A549 treated with CORT108297 at 1 μM for 4 hours (cell line): ENCODE data around the gene TMEM151B. TPM values are rescaled to one million over a fixed set of nuclear protein-coding genes. Genes with fewer than 3 reads are reported as not detected.

Experiments
- total RNA-seq: library from RNA; stranded (reverse); fragments of 200-300 nt; extraction: Qiagen RNA extraction; gene quantifications from 5 replicates; pipeline ENCODE4 v1.2.3, GENCODE V29; 2022

The TMEM151B gene
- total RNA-seq = 0.02 to 0.06 TPM (median 0.04 TPM) in 4 of 5 replicates, not detected in the other

DNA sequence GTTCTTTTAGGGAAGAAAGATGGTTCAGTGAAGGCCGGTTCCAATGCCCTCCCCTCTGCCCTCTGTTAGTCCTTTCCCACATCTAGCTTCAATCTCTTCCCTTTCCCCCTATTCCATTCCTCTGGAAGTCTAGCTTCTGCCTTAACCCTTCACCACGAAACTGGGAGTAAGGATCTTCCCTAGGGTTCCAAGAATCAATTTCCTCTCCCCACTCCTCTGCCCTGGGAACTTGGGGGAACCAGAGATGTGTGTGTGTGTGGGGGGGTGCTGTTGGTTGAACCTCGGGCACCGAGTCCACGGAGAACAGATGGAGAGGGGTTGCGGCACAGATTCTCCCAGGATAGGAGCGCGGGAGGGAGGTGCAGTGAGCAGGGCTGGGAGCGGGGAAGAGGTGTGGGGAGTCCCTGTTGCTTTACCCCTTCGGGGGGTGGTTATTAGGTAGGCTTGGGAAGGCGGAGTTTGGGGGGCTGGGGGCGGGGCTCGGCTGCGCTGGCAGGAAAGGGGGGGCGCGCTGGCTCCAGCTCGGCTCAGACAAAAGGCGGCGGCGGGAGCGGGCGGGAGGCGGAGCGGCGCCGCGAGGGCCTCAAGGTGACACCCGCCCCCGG lies at the start of gene TMEM151B:
Gene TMEM151B (plus strand): TSS at position 530 of the 605 bp plus-strand sequence. CDS start 293 bp downstream, outside the sequence.

GRCh38 chr6:44223319-44224028 lies 46.8 kb upstream of the TMEM151B start, which contains the start of gene SLC29A1:
TSS of gene SLC29A1 (plus strand) at chr6:44223595. CDS start at chr6:44227314, 3,719 bp downstream.

DNA sequence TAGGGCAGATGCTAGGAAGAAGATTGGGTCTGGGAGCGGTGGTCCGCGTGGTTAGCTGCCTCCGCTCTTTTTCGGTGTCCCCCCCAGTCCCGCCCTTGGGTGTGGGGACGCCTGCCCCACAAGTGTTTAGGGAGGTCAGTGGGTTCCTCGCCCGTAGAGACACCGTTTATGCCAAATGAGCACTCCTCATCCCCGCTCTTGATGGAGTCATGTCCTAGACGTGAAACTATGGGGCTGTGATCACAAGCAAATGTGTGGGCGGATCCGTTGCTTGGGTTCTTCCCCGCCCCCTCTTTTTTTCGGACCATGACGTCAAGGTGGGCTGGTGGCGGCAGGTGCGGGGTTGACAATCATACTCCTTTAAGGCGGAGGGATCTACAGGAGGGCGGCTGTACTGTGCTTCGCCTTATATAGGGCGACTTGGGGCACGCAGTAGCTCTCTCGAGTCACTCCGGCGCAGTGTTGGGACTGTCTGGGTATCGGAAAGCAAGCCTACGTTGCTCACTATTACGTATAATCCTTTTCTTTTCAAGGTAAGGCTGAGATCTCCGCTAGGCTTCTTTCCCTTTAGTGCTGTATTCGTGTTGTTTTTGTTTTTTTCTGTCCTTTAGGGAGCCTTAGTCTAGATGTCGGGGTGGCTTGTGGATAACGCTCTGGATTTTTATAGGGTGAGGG lies 23.4 kb upstream of the TMEM151B start, which contains the start of gene HSP90AB1:
Gene HSP90AB1 (plus strand): TSS at position 439 of the 675 bp plus-strand sequence. CDS start 1,529 bp downstream, outside the sequence.

DNA sequence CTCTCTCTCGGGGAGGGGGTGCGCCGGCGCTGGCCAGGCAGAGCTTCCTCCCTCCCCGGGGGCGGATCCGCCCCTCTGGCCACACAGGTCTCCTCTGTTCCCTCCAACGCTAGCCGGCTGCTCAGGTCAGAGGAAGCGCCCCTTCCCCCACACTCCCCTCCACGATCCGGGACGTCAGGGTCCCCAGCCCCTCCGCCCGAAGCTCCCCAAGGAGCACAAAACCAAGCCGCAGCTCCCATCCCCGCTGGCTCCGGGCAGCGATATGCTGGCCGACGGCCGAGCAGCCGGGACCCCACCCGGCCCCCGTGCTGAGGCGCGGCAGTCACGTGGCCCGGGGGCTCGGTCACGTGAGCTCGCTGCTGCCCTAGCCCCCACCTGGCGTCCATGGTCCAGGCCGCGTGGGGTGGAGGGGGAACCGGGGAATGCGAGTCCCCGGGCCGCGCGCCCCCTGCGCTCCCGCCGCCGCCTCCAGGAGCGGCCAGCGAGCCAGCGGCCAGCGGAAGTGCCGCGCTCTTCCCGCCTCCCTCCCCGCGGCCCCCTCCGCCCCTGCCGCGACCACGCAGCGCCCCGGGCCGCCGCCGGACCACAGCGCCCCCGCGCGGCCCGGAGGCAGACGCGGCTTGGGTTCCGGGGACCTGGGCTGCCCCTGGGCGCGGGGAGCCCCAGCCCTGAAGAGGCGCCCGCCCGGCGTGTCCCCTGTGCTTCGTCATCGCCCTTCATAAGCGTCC lies 13.1 kb upstream of the TMEM151B start, which contains the start of gene SLC35B2:
Gene SLC35B2 (minus strand): TSS at position 504 of the 728 bp plus-strand sequence. CDS start 118 bp downstream, at position 386.

GRCh38 chr6:44265007-44265721 lies 5.1 kb upstream of the TMEM151B start, which contains the start of gene NFKBIE:
TSS of gene NFKBIE (minus strand) at chr6:44265551. CDS start at chr6:44265346, 205 bp downstream.

DNA sequence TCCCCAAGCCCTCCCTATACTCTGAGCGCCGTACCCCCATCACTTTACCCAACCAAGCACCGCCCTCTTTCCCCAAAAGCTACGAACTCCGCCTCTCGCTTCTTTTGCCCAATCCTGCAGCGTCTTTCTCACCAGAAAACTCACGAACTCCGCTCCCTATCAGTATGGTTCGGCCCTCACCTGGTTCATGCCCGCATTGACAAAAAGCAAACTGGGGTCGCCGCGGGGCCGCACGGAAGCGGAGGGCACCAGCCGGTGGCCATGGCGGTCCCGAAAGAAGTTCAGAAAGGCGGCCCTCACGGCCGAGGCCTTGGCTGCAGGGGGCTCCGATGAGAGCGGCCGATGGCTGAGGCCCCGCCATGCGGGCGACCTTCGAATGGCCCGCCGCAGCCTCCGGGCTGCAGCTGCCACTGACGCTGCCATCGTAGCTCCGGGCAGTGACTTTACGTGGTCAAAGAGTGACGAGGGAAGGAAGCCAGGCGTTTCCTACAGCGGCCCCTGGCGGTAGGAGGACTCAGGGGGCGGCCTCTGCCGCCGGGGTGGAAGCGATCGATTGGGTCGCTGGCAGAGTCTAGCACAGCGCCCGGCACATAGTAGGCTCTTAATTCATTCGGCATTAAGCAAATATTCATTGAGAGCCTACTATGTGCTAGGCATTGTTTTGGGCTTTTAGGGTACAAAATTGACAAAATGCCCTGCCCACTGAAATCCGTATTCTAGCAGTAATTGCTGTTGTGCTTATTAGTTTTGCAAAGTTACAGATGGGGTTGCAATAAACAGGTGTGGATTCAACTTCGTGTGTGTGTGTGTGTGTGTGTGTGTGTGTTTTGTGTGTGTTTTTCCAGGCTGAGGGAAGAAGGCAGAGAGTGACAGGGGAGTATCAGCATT lies 42.9 kb downstream of the TMEM151B start, which contains the start of gene AARS2:
Gene AARS2 (minus strand): TSS at position 447 of the 888 bp plus-strand sequence. CDS start 24 bp downstream, at position 423.

DNA sequence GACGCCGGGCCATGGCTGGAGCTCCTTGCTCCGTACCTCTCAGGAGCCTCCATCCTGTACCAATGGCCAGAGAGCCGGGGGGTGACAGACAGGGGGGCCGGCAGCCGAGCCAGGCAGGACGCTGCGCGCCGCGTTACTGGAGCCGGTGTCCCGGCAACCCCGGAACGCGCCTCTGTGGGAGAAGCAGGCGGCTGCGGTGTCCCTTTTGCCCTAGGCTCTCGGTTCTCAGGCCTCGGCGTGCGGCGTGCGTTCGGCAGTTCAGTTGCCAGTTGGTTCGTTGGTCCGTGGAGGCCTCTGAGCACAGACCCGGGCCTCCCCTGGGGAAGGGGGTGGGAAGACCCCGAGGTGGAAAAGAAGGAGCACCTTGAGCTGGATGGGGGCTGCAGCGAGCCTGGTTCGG lies 72.2 kb downstream of the TMEM151B start, which contains the start of gene SPATS1:
Gene SPATS1 (plus strand): TSS at position 162 of the 400 bp plus-strand sequence. CDS start 446 bp downstream, outside the sequence.

Other genes starting within 250 kb of the TMEM151B start
- gene MRPL14, start 143.0 kb upstream of the TMEM151B start, total RNA-seq = 58.4 to 75.2 TPM (median 73.2 TPM) in 5 replicates
- gene TMEM63B, start 142.9 kb upstream of the TMEM151B start, total RNA-seq = 12.7 to 18.0 TPM (median 16.7 TPM) in 5 replicates
- 0.02 TPM in 1 of 5 replicates, not detected in the others for gene CAPN11, start 111.6 kb upstream of the TMEM151B start, total RNA-seq
- gene MYMX, start 53.5 kb upstream of the TMEM151B start, total RNA-seq = not detected in 5 replicates
- gene SLC29A1, start 46.9 kb upstream of the TMEM151B start, total RNA-seq = 41.8 to 58.1 TPM (median 55.7 TPM) in 5 replicates
- gene HSP90AB1, start 23.3 kb upstream of the TMEM151B start, total RNA-seq = 1,156 to 1,487 TPM (median 1,195 TPM) in 5 replicates
- gene SLC35B2, start 12.9 kb upstream of the TMEM151B start, total RNA-seq = 52.8 to 71.0 TPM (median 68.4 TPM) in 5 replicates
- 8.8 to 13.9 TPM (median 12.1 TPM) in 5 replicates for gene NFKBIE, start 4.9 kb upstream of the TMEM151B start, total RNA-seq
- 5.9 to 8.5 TPM (median 7.3 TPM) in 5 replicates for gene AARS2, start 42.9 kb downstream of the TMEM151B start, total RNA-seq
- not detected in 5 replicates for gene SPATS1, start 72.2 kb downstream of the TMEM151B start, total RNA-seq
- gene CDC5L, start 117.3 kb downstream of the TMEM151B start, total RNA-seq = 10.5 to 16.9 TPM (median 12.3 TPM) in 5 replicates